Retinal pigment epithelial cell (primary cell): ENCODE measurements around the gene NPW.

ENCODE experiments used
- DNase-seq: peaks from one replicate; pipeline ENCODE4 v3.0.0-alpha.2; 2010; ENCODE audit warnings: low read depth
- H3K4me3 ChIP-seq: 2 replicates; pipeline ENCODE4 v1.5.1; 2011; ENCODE audit warnings: mild to moderate bottlenecking, low read length, control low read depth, moderate library complexity
- TF ChIP-seq, protein P1 (sequence below): conservative IDR thresholded peaks from 2 replicates; pipeline ENCODE4 v1.5.1; 2011; ENCODE audit warnings: low read depth, low read length, control low read depth, inconsistent platforms

NPW gene

DNA sequence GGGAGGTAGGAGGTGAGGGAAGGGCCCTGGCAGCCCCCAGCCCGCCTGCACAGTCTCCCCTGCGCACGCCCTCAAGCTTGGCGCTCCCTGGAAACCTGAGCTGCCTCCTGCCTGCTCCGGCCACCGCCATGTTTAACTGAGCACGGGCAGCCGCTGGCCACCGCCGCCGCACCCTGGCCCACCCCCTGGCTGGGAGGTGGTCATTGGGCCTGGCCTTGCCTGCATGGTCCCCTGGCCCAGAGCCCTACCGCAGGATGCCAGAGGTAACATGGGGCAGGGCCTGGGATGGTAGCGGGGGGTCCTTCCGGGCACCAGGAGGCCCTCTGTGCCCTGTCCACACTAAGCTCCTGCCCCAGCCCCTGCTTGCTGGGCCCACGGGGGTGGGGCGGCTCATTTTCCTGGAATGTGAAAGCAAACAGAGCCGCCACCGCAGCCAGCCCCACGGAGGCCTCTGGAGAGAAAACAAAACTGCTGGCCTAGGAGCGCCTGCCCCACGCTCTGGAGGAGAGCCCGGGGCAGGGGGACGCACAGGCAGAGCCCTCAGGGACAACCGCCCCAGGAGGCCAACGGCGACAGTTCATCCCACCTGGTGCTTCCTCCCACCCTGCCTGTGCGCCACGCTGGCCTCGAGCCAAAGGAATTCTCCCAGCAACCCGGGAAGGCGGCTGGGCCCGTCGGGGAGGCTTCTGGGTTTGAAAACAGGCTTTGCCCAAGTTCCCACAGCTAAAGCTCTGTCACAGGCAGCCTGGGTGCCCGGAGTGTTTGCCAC, 16.0 kb downstream of the NPW start:
- TF ChIP-seq, protein P1, sequence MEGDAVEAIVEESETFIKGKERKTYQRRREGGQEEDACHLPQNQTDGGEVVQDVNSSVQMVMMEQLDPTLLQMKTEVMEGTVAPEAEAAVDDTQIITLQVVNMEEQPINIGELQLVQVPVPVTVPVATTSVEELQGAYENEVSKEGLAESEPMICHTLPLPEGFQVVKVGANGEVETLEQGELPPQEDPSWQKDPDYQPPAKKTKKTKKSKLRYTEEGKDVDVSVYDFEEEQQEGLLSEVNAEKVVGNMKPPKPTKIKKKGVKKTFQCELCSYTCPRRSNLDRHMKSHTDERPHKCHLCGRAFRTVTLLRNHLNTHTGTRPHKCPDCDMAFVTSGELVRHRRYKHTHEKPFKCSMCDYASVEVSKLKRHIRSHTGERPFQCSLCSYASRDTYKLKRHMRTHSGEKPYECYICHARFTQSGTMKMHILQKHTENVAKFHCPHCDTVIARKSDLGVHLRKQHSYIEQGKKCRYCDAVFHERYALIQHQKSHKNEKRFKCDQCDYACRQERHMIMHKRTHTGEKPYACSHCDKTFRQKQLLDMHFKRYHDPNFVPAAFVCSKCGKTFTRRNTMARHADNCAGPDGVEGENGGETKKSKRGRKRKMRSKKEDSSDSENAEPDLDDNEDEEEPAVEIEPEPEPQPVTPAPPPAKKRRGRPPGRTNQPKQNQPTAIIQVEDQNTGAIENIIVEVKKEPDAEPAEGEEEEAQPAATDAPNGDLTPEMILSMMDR: no peak
- DNase-seq: no peak
- no peak overlapping the region for H3K4me3 ChIP-seq

- no peak overlapping the region for H3K4me3 ChIP-seq
- TF ChIP-seq, protein P1: no peak
Measured at GRCh38 chr16:2036200-2036966, 16.8 kb downstream of the NPW start.

DNA sequence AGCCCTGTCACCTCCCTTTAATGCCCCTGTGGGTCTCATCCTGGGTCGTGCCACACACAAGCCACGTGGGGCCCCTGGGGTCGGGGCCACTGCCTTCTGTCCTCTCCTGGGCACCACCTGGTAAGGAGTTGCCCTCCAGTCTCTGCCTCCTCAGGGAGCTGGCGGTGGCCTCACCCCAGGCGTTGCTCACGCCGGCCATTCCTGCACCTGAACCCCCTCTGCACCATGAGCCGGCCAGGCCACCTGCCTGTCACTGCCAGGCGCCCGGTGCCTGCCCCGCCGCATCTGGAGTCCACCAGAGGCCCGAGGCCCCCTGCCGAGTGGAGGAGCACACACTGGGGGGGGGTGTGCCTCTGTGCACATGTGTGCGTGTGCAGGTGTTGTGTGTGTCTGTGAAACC, 17.5 kb downstream of the NPW start:
- no peak for DNase-seq
- H3K4me3 ChIP-seq: no peak overlapping the region
- TF ChIP-seq, protein P1: no peak

More at GRCh38 chr16:2036200-2036966, 16.8 kb downstream of the NPW start:
- DNase-seq: no peak

DNA sequence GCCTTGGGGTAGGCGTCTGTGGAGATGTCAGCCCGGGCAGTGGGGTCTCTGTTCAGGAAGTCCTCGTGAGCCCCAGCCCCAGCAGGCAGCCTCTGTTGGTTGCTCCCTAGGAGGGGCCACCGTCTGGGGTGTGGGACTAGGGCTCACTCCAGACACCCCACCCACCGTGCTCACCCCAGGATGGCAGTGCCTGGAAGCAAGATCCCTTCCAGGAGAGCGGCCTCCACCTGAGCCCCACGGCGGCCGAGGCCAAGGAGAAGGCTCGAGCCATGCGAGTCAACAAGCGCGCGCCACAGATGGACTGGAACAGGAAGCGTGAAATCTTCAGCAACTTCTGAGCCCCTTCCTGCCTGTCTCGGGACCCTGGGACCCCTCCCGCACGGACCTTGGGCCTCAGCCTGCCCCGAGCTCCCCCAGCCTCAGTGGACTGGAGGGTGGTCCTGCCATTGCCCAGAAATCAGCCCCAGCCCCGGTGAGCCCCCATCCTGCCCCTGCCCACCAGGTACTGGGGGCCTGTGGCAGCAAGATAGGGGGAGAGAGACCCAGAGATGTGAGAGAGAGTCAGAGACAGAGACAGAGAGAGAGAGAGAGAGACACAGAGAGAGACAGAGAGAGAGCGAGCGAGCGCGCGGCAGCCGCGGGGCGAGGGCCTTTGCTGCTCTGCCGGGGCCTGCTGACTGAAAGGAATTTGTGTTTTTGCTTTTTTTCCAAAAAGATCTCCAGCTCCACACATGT, 18.2 kb downstream of the NPW start:
- no peak overlapping the region for H3K4me3 ChIP-seq
- DNase-seq: no peak
- TF ChIP-seq, protein P1: no peak

- no peak overlapping the region for H3K4me3 ChIP-seq
- no peak for DNase-seq
- TF ChIP-seq, protein P1: no peak
Measured at GRCh38 chr16:2038382-2039231, 19.0 kb downstream of the NPW start.

GRCh38 chr16:2039274-2040031, 19.9 kb downstream of the NPW start:
- H3K4me3 ChIP-seq: no peak overlapping the region
- no peak for DNase-seq
- TF ChIP-seq, protein P1: no peak
